GM19455 (cell line): Measurements from ENCODE around the gene CACNA1A.
"Not testable (repeated sequence)": the region's sequence is repeated elsewhere in the genome, so short reads cannot be mapped to it uniquely, and the experiment has no call there.

Experiments used
- ATAC-seq: cut with Tn5 transposase; IDR thresholded peaks from one replicate; pipeline ENCODE4 v1.9.1; 2021; ENCODE audit not compliant: unreplicated experiment

CACNA1A gene

GRCh38 chr19:13207846-13208671 lies 298.2 kb downstream of the CACNA1A start:
- no peak for ATAC-seq

GRCh38 chr19:13207237-13207845 lies 298.9 kb downstream of the CACNA1A start:
- no peak for ATAC-seq

- no peak for ATAC-seq
Observed at GRCh38 chr19:13206587-13206986, 299.7 kb downstream of the CACNA1A start.

GRCh38 chr19:13202112-13202511 lies 304.2 kb downstream of the CACNA1A start:
- ATAC-seq, result not testable (repeated sequence)

GRCh38 chr19:13198634-13199033 lies 307.6 kb downstream of the CACNA1A start:
- no peak for ATAC-seq

GRCh38 chr19:13195678-13196077 lies 310.6 kb downstream of the CACNA1A start:
- no peak for ATAC-seq

- no peak for ATAC-seq
Observed at GRCh38 chr19:13190781-13191540, 315.3 kb downstream of the CACNA1A start.

GRCh38 chr19:13189600-13189999 lies 316.7 kb downstream of the CACNA1A start:
- no peak for ATAC-seq

GRCh38 chr19:13187419-13187818 lies 318.9 kb downstream of the CACNA1A start:
- ATAC-seq, result no peak

- ATAC-seq, result not testable (repeated sequence)
Observed at GRCh38 chr19:13186688-13187087, 319.6 kb downstream of the CACNA1A start.

GRCh38 chr19:13185763-13186657 lies 320.3 kb downstream of the CACNA1A start:
- ATAC-seq, result not testable (repeated sequence)

GRCh38 chr19:13184926-13185325 lies 321.4 kb downstream of the CACNA1A start:
- ATAC-seq, result not testable (repeated sequence)

- ATAC-seq, result no peak
Observed at GRCh38 chr19:13181747-13182388, 324.4 kb downstream of the CACNA1A start.

GRCh38 chr19:13178291-13178690 lies 328.0 kb downstream of the CACNA1A start:
- not testable (repeated sequence) for ATAC-seq

- not testable (repeated sequence) for ATAC-seq
Observed at GRCh38 chr19:13177584-13177983, 328.7 kb downstream of the CACNA1A start.

GRCh38 chr19:13176345-13176744 lies 329.9 kb downstream of the CACNA1A start:
- ATAC-seq, result no peak

GRCh38 chr19:13173139-13173737 lies 333.0 kb downstream of the CACNA1A start:
- no peak for ATAC-seq

- ATAC-seq, result no peak
Observed at GRCh38 chr19:13172346-13173138, 333.7 kb downstream of the CACNA1A start.

- ATAC-seq, result no peak
Observed at GRCh38 chr19:13171146-13171545, 335.1 kb downstream of the CACNA1A start.
